Stimulated activated CD8-positive, alpha-beta memory T cell treated with anti-CD3 and anti-CD28 coated beads, Interleukin-12 subunit alpha, Interleukin-12 subunit beta, amount 100 ng/mL, for 24 hours (primary cell): Measurements from ENCODE around the gene PSMG3.

ENCODE experiments used
- DNase-seq: peaks from one replicate; pipeline ENCODE4 v3.0.0-alpha.2; 2020; ENCODE audit errors: extremely low read depth

PSMG3 gene, protein sequence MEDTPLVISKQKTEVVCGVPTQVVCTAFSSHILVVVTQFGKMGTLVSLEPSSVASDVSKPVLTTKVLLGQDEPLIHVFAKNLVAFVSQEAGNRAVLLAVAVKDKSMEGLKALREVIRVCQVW

DNA sequence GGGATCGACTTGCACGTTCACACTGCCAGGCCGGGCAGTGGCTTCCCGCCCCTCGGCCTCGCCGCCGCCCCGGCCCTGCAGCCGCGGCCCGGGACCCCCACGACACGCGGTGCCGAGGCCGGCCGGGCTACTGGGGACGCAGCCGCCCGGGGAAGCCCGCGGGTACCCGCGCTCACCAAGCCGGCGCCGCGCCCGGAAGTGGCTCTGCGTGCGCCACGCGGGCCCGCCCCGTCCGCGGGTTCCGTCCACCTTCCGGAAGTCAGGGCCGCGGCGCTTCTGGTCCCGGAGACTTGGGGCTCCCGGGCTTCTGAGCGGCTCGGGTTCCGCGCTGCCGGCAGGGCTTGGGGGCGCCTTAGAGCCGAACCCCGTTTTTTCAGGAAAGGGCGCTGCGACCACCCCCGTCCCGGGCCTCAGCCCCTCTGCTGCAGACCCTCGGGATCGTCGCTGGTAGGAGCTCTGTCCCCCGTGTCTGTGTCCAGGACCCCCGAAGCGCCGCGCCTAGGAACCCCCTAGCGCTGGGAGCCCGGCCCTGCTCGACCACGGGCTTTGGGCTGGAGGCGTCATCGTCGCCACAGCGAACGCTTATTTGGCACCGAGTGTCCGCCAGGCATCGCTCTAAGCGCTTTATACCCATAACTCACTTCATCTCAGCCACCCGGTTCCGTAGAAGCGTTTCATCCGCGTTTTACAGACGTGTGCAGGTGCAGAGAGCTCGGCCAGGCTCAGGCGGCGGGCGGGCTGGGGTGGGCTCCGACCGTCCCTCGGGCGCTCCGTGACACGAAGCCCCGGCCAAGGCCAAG lies at the start of gene PSMG3:
TSS of gene PSMG3 (minus strand) at position 200 of the 800 bp plus-strand sequence. CDS start 693 bp downstream, outside the sequence.
- DNase-seq = peak; percentile 83

DNA sequence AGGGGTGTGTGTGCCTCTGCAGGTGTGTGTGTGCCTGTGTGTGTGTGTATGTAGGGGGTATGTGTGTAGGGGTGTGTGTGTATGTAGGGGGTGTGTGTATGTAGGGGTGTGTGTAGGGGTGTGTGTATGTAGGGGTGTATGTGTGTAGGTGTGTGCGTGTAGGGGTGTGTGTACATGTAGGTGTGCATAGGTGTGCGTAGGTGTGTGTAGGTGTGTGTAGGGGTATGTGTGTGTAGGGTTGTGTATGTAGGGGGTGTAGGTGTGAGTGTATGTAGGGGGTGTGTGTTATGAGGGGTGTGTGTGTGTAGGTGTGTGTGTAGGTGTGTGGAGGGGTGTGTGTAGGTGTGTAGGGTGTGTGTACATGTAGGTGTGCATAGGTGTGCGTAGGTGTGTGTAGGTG lies 48.6 kb upstream of the PSMG3 start:
- DNase-seq = no peak

DNA sequence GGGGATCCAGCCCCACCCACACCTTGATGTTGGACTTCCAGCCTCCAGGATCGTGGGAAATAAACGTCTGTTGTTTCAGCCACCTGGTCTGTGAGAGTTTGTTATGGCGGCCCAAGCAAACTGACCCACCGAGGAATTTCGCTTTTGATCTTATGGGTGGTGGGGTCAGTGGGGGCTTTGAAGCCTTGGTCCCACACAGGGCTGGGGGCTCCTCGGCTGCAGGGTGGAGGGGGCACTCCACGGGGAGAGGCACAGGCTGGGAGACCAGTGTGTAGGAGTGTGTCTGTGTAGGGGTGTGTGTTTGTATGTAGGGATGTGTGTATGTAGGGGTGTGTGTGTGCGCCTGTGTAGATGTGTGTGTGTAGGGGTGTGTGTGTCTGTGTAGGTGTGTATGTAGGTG lies 48.1 kb upstream of the PSMG3 start:
- DNase-seq = no peak

DNA sequence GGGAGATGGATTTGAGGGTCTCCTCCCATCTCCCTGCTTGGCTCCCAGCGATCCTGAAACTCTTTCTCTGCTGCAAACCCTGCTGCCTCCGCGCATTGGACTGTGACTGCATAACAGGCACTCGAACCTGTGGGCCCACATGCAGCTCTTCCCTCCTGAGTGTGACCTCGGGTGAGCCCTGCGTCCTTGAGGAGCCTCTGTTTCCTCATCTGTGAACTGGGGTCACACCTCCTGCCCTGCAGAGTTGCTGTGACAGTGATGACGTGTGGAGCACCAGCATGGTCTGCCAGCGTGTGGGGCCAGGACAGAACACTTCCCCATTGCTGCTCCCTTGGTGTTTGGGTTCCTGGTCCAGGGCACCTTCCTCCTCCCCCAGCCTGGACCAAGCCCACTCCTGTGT lies 46.9 kb upstream of the PSMG3 start:
- DNase-seq = no peak

DNA sequence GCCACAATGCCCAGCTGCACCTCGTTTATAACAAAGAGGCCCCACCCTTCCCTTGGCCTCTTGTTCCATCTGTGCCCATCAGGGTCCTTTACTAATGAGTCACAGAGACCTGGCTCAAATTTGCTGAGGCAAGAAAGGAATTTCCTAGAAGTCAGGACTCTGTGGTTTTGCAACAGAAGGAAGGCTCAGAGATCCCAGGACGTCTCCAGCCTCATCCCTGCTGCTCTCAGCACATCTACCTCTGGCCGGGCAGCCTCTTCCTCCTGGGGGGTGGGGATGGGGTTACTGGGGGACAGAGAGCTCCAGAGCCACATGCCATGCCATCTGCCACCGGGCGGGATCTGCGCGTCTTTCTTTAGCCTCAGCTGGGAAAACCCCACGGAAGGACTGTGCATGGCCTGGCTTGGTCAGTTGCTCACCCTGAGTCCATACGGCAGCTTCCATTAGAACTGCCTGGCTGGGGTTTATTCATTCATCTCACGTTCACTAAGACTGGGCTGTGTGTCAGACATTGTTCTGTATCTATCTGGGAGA lies 41.9 kb upstream of the PSMG3 start:
- DNase-seq = no peak

DNA sequence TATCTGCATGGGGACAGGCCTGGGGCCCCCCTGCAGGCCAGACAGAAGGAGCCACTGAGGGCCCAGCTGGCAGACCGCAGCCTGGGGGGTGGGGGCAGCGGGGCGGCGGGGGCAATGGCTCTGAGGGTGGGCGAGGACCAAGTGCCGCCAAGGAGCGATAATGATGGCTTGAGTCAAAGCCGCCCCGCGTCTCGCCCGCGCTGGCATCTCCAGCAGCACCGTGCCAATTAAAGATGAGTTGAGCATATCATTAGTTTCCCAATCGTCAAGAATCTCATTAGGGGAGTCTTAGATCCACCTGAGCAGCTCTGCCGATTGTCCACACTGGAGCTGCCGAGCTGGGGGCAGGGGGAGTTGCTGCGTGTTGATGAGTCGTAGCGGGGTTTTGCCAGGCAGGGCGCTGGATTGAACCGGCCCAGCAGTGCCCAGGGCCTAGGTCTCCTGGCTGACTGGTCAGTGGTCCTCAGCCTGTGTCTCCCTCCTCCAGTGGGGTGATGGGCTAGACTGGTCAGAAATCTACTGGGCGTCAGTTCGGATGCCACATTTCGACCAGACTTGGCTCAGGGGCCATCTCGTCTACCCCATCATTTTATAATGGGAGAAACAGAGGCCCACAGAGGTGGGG lies 41.0 kb upstream of the PSMG3 start:
- no peak for DNase-seq

DNA sequence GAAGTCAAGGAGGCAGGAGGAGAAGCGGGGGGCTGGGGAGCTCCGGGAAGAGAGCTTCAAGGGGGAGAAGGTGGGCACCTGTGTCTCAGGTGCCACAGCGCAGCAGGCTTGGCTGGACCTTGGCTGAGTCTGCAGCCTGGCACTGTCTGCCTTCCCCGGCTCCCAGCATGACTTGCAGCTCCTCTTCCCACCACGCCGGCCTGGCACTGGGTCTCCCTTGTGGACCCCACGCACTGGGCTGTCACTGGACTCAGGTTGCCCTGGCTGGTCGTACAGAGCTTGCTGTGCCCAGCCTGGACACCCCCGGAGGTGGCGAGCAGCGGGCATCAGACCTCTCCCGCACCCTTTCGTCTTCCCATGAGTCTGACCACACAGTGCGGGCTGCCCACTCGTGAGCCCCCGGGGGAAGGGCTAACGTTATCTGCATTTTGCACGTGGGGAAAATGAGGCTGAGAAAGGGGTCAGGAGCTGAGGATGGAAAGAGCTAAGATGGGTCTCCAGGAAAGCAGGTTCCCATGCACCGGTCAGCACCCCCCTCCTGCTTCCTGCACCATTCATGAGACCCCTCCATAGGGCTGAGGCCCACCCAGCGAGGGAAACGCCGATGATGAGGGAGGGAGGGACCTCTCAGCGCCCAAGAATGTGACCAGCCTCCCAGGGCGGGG lies 40.3 kb upstream of the PSMG3 start:
- no peak for DNase-seq

DNA sequence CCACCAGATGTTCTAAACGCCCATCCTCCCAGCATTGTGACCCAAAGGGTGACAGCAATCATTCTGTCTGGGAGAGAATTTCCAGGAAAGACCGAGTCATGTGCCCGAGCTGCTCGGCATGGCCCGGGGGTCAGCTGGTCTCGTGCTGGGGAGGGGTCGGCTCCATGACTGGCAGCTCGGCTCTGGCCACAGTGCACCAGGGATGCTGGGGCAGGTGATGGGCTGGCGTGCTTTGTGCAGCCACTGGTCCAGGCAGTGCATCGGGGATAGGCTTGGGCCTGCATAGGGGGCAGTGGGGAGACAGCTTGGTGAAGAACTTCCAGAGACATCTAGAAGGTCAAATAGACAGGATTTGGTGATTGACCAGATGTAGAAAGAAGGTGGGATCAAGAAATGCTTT lies 39.2 kb upstream of the PSMG3 start:
- no peak for DNase-seq

DNA sequence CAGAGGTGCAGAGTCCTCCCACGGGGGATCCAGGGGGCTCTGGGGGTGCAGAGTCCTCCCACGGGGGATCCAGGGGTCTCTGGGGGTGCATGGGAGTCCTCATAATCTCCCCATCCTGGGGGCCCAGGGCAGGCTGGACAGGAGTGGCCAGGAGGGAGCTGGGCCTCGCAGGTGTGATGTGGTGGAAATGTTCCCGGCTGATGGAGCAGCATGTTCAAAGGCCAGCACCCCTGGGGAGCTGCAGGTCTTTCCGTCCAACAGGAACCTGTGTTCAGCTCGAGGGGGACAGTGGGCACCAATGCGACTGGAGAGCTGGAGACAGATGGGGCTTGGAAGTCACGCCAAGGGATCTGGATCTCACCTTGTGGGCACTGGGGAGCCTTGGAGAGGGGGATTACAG lies 38.5 kb upstream of the PSMG3 start:
- no peak for DNase-seq

DNA sequence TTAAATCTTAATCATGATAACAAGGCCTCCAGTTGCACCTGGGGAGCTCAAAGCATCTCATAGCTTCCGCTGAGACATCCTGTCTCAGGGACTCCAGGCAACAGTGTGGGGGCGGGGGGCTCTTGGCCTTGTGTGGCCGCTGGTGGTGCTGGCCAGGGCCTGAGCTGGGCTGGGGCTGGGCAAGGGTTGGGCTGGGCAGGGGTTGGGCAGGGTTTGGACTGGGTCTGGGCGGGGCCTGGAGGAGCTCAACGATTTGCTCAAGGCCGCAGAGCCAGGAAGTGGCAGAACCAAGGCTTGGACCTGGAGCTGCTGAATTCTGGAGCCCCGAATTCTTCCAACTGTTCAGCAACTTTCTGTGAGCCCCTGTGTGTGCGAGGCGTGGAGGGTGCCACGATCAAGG lies 37.9 kb upstream of the PSMG3 start:
- DNase-seq = no peak

DNA sequence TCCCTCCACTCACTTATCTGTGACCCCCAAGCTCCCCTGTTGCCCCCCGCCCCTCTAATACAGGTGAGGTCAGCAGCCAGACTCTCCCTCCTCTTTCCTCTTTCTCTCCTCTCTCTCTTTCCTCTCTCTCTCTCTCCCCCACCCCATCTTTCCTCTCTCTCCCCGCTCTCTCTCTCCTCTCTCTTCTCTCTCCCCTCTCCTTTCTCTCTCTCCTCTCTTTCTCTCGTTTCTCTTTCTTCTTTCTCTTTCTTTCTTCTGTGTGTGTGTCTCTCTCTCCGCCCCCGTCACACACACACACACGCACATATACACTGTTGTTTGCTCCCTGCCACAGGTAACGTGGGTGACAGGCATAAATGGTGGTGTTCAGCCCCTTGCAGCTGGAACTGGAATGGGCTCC lies 37.2 kb upstream of the PSMG3 start:
- no peak for DNase-seq

DNA sequence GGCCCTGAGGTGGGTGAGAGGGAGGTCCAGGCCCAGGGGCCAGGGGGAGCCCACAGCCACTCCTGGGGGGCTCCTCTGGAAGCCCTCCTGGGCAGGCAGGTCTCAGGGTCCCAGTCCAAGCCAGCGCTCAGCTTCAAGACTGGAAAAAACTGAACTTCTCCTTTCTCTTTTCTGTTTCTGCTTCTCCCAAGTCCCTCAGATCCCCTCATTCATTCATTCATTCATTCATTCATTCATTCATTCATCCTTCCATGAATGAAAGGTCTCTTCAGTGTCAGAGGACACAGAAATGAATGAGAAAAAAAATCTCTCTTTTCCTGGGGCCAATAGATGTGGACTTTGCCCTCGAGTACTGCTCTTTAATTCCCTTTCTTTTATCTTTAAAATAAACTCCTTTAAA lies 34.6 kb upstream of the PSMG3 start:
- no peak for DNase-seq

DNA sequence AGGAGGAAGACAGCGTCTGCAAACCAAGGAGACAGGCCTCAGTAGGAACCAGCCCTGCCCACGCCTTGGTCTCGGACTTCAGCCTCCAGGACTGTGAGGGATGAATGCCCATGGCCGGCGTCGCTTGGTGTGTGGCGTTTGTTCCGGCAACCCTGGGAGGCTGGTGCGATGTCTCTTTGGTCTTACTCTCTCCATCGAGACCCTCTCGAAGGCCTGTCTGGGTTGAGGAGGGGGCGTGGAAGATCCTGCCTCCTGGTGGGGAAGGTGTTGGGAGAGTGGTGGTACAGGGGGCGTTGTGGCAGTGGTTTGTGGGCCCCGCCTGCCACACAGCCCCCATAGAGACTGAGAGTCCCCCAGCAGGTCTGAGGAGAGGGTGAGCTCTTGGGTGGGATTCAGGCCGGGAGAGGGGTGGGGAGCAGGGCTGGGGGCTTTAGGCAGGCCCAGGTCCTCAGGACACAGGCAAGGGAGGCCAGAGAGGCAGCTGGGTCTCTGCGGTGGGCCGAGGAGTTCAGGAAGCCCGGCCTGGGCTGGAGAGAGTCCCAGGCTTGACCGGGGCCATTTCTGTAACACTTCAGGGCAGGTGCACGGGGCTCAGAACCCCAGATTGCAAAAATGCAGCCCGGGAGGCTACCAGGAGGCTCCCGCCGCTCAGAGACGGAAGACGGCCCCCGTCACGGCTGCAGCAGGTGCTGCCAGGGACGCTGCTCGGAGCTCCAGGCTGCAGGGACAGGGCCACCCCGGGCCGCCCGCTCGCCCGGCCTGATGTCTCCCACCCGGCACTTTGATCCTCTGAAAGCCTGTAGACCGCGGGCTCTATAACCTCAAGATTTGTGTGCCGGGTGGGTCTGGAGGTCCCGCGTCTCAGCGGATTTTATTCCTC lies 33.8 kb upstream of the PSMG3 start:
- DNase-seq = no peak

DNA sequence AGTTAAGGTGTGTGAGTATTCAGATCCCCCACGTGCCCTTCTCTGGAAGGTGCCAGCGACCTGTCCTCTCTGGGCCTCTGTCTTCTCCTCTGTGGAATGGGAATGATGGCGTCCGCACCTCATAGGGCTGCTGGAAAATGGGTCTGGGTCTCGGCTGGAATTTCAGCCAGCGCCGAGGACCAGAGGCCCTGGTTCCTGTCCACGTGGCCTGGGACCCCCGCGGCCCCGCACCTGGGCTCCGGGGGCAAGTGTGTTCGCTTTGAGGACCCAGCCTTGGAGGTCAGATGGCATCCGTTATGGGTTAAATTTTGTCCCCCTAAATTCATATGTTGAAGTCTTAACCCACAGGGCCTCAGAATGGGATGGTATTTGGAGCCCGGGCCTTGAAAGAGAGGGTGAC lies 32.6 kb upstream of the PSMG3 start:
- no peak for DNase-seq

DNA sequence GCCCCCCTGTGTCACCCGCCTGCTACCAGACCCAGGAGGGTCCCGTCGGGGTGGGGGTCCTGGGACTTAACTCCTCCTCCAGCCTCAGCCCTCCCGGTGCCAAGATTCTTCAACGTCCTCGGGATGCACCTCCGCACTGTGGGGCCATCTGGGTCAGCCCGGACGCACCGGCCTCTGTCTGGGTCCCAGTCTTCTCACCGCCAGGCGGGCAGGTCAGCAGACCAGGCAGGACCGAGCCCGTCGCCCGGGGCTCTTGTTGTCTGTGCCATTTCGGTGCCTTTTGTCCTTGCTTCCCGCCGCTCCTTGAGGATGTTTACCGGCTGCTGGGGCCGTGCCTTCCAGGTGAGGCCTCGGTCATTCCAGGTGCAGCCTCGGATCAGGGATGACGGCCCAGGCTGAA lies 32.1 kb upstream of the PSMG3 start:
- no peak for DNase-seq

DNA sequence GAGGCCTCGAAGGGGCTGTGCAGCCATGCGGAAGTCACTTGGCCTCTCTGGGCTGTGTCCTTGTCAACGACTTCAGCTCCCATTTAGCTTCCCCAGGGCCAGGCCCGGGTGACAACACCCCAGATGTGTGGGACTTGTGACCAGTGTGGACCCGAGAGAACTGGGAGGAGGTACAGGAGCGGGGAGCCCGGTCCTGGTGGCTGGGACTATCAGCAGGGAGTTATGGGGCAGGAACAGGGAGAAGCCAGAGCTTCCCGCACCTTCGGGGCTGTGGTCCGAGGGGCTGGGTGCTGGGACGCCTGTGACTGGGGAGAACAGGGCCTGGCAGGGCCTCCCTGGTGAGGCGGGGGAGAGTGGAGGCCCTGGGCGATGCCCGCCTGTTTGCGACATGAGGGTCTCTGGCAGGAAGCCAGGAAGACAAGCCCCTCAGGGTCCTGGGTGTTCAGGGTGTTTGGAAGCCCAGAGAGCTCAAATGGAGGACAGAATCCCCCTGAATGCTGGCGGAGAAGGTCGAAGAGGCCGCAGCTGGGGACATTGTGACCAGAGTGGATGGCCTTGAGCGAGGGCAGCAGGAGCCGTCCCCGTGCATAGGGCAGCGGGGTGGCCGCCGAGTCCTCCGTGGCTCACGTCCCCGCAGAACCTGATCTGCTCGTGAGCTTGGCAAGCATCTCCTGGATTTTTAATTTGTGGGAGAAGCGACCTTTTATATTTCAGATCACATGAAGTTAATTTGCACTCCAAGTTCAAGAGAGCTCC lies 30.0 kb upstream of the PSMG3 start:
- DNase-seq = no peak

DNA sequence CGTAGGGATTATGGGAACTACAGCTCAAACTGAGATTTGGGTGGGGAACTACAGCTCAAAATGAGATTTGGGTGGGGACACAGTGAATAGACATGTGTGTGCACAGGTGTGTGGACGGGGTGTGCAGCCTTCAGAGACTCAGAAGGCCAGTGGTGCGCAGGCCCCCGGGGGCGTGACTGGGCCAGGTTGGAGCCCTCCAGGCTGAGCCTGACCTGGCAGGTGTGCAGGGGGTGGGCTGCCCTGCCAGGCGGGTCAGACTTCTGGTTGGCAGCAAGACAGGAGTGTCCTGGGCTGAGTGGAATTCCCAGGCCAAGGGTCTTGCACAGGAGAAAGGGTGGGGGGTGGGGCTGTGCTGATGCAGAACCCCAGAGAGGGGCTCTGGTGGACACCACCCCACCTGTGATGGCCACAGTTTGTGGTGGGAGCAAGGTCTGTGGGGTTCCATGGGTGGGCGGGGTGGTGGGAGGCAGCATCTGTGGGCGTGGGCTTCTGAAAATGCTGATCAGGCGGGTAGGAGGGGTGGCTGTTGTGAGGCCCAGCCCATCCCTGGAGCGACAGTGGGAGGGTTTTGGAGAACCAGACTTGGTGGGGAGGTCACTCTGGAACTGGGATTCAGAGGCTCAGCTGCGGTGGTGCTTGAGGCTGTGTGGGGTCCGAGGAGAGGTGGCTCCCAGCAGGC lies 29.3 kb upstream of the PSMG3 start:
- no peak for DNase-seq

DNA sequence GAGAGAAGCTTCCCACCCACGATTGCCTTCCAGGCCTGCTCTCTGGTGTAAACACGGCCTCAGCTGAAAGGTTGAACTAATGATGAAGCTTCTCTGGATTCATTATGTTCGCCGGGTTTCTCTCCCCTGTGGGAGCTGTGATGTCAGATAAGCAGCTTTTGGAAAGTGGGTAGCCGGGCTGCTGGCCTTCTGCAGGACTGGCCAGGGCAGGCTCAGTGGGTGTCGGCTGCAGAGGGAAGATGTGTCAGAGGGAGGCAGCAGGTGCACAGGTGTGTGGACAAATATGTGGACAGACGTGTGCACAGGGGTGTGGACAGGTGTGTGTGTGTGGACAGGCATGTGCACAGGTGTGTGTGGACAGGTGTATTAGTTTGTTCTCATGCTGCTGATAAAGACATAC lies 28.5 kb upstream of the PSMG3 start:
- no peak for DNase-seq

DNA sequence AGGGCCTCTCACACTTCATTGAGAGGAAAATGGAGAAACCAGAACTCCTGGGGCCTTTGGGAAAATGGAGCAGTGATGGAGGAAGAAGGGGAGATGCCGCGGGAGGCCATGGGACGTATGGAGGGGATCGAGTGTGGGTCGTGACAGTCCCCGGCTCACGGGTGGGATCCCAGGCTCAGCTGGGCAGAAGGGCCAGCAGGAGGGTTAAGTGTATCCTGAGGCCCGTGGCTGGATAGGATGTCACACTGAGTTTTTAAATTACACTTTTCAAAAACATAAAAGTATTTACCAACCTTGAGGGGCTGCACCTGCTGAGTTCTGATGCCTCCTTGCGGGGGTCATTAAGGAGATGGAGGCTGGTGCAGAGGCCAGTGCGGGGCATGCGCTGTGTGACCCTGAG lies 28.0 kb upstream of the PSMG3 start:
- DNase-seq = no peak

DNA sequence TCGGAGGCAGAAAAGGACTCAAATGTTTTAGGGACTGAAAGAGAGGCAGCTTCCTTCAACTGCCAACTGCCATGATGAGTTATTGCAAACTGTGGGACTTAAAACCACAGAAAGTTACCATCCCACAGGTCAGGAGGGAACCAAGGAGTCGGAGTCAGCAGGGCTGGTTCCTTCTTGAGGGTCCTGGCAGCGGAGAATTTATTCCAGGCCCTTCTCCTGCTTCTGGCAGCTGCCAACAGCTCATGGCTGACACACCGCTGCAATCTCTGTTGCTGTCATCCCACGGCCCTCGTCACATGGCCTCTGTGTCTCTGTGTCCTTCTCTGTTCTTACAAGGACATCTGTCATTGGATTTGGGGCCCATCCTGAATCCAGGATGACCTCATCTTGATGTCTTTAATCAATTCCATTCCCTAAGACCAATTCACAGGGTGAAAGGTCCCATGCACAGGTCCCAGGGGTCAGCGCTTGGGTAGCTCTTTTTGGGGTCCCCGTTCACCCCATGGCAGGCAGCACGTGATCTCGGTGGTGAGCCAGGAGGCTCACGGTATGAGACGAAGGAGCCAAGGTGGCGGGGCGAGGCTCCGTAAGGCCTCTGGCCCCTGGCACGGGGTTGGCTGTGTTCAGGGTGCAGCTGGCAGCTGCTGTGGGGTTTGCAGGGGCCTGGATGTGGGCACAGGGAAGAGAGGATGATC lies 27.4 kb upstream of the PSMG3 start:
- no peak for DNase-seq
